ENCODE data around the gene GID8. TPM values are rescaled to one million over a fixed set of nuclear protein-coding genes. Genes with fewer than 3 reads are reported as not detected.

The GID8 gene
- total and polyA plus RNA-seq, 2 of the 13 experiments (the other 11 are each of a cell fraction or from before 2014, with no cell fraction given): 39.6 to 59.8 TPM

DNA sequence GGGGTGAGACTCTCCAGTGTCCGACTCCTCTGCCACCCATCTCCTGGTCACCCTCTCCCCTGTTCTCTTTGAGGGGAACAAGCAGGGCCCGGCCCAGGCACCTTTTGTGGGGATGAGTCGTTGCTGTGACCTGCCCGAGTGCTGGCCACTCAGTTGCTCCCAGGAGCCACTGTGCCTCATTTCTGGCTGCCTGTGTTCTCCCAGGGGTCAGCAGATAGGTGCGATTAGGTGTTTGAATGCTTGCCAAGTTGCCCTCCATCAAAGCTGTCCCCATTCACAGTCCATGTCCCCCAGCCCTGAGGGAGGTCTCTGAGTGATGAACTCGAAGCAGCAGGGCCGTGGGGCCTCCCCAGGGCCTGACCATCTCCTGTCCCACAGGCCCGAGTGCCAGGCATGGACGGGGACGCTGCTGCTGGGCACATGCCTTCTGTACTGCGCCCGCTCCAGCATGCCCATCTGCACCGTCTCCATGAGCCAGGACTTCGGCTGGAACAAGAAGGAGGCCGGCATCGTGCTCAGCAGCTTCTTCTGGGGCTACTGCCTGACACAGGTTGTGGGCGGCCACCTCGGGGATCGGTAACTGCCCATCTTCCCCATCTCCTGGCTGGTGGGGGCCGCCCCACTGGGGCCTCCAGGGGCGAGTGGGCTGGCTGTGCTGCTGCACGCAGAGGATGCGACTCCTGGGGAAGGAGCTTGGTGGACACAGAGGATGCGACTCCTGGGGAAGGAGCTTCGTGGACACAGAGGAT lies 18.6 kb downstream of the GID8 start:
- H3K79me2 ChIP-seq (ENCODE audit: insufficient read depth, low read length): peaks cover 55% of the 10 kb centered on the region
- no peak for DNase-seq (ENCODE audit: low spot score)
- no peaks in the 10 kb centered on the region for H3K9me3 ChIP-seq (ENCODE audit: low read length)
- ChIA-PET CTCF (ENCODE audit: low intra/inter-chr PET ratio, low total read pairs) (no interaction called here), POLR2A (interaction anchor here (1.0 to 8.8 kb wide), 7 partner anchors 20 to 289 kb away, joined by 3 to 205 read pairs (median 54); partner anchors contain the start of genes DIDO1, GID8 and TCFL5)
- no TSS peak for BruUV-seq (replicated peaks)
- in situ Hi-C loops (cut with HindIII; ENCODE audit: extremely low pct_ligation_motif_present, low pct_unique_long_range_greater_than_20kb) (no loop called here), intact Hi-C loops (cut with micrococcal nuclease; ENCODE audit: unreplicated experiment) (no loop called here)
- H3K36me3 ChIP-seq (replicated peaks in 1 of 2; ENCODE audit: control insufficient read depth in 1 of 2, insufficient read depth in 2 of 2, low read length in 2 of 2): peaks cover 43 to 54% of the 10 kb centered on the region in 2 experiments
- H4K20me1 ChIP-seq (ENCODE audit: insufficient read depth, low read length): peaks cover 45% of the 10 kb centered on the region
- H3K4me3 ChIP-seq (replicated peaks in 1 of 3; ENCODE audit: insufficient read depth in 1 of 3, low read depth in 2 of 3, low read length in 3 of 3): peak overlapping the region in 1 of 3 experiments; percentile 65; a peak in 2 of 6 replicates
- H3K4me2 ChIP-seq (ENCODE audit: low read depth, low read length): peak overlapping the region; percentile 100
- peaks cover 53% of the 10 kb centered on the region for H3K4me1 ChIP-seq (ENCODE audit: insufficient read depth, low read length)
- 93% methylated on average over 25 of the region's 25 CpGs for WGBS (ENCODE audit: low lambda C conversion rate)
- H3K27ac ChIP-seq (ENCODE audit: extremely low read length, insufficient read depth, low read length): peak overlapping the region; percentile 93
- H3K9ac ChIP-seq (ENCODE audit: insufficient read depth, low read depth, low read length): peak overlapping the region; percentile 95
- no peaks in the 10 kb centered on the region; a peak in 1 of 5 replicates for H3K27me3 ChIP-seq (ENCODE audit: control insufficient read depth in 1 of 2, insufficient read depth in 2 of 2, low read length in 2 of 2)
- no peak overlapping the region for H2AFZ ChIP-seq (ENCODE audit: low read length)
- no peak for ATAC-seq
- FAIRE-seq: no peak
- TF ChIP-seq NFE2L2 (IDR thresholded peaks at IDR 0.05; ENCODE audit: low read length) (no peak), ZNF383 (CRISPR knock-in tag; IDR thresholded peaks at IDR 0.05; ENCODE audit: borderline replicate concordance) (no peak), FOXO1 (CRISPR knock-in tag; IDR thresholded peaks at IDR 0.05) (no peak), ARID2 (CRISPR knock-in tag; IDR thresholded peaks at IDR 0.05; ENCODE audit: borderline replicate concordance) (no peak), POLR2G (IDR thresholded peaks at IDR 0.05; ENCODE audit: low read depth, low read length) (0 out of 2 replicates have a peak, but pooled peaks have one; percentile 31), ZNF788 (CRISPR knock-in tag; IDR thresholded peaks at IDR 0.05; ENCODE audit: borderline replicate concordance) (0 out of 2 replicates have a peak, but pooled peaks have one; percentile 12), ARNTL (CRISPR knock-in tag; IDR thresholded peaks at IDR 0.05) (no peak), SP140L (CRISPR knock-in tag; IDR thresholded peaks at IDR 0.05; ENCODE audit: borderline replicate concordance) (no peak), ZNF563 (CRISPR knock-in tag; IDR thresholded peaks at IDR 0.05) (peak; percentile 68; the same call in 1 of the 2 replicates), SP1 (IDR thresholded peaks at IDR 0.05) (no peak), SP1 (CRISPR knock-in tag; IDR thresholded peaks at IDR 0.05) (no peak), SRY (CRISPR knock-in tag; IDR thresholded peaks at IDR 0.05) (0 out of 2 replicates have a peak, but pooled peaks have one; percentile 11), ZNF205 (CRISPR knock-in tag; IDR thresholded peaks at IDR 0.05) (no peak), ARNT (IDR thresholded peaks at IDR 0.05) (no peak), CBFB (CRISPR knock-in tag; IDR thresholded peaks at IDR 0.05) (no peak)
- TF ChIP-seq, protein P1, sequence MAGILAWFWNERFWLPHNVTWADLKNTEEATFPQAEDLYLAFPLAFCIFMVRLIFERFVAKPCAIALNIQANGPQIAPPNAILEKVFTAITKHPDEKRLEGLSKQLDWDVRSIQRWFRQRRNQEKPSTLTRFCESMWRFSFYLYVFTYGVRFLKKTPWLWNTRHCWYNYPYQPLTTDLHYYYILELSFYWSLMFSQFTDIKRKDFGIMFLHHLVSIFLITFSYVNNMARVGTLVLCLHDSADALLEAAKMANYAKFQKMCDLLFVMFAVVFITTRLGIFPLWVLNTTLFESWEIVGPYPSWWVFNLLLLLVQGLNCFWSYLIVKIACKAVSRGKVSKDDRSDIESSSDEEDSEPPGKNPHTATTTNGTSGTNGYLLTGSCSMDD (CRISPR knock-in tag; IDR thresholded peaks at IDR 0.05): 0 out of 2 replicates have a peak, but pooled peaks have one; percentile 73
- TF ChIP-seq, protein P2, sequence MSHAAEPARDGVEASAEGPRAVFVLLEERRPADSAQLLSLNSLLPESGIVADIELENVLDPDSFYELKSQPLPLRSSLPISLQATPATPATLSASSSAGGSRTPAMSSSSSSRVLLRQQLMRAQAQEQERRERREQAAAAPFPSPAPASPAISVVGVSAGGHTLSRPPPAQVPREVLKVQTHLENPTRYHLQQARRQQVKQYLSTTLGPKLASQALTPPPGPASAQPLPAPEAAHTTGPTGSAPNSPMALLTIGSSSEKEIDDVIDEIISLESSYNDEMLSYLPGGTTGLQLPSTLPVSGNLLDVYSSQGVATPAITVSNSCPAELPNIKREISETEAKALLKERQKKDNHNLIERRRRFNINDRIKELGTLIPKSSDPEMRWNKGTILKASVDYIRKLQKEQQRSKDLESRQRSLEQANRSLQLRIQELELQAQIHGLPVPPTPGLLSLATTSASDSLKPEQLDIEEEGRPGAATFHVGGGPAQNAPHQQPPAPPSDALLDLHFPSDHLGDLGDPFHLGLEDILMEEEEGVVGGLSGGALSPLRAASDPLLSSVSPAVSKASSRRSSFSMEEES (CRISPR knock-in tag; IDR thresholded peaks at IDR 0.05): no peak
- TF ChIP-seq, protein P3, sequence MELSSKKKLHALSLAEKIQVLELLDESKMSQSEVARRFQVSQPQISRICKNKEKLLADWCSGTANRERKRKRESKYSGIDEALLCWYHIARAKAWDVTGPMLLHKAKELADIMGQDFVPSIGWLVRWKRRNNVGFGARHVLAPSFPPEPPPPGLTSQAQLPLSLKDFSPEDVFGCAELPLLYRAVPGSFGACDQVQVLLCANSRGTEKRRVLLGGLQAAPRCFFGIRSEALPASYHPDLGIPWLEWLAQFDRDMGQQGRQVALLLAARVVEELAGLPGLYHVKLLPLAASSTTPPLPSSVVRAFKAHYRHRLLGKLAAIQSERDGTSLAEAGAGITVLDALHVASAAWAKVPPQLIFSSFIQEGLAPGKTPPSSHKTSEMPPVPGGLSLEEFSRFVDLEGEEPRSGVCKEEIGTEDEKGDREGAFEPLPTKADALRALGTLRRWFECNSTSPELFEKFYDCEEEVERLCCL (CRISPR knock-in tag; IDR thresholded peaks at IDR 0.05; ENCODE audit: borderline replicate concordance): no peak
